ENCODE results near the gene EMILIN3. TPM values are rescaled to one million over a fixed set of nuclear protein-coding genes. Genes with fewer than 3 reads are reported as not detected.

Gene EMILIN3
- not detected for total RNA-seq

GRCh38 chr20:41366546-41367392, at the start of gene EMILIN3:
EMILIN3 (minus strand) TSS chr20:41366818; CDS start chr20:41366634, 184 bp downstream.
- peaks cover 29 to 46% of the 10 kb centered on the region in 2 donors for H3K27me3 Mint-ChIP-seq
- no peak within 1 kb of the TSS for H3K27ac Mint-ChIP-seq
- H3K9me3 Mint-ChIP-seq, result no peaks in the 10 kb centered on the region
- H3K36me3 Mint-ChIP-seq, result no peaks in the 10 kb centered on the region
- H3K4me1 Mint-ChIP-seq (ENCODE audit: low read depth in 2 of 2), result peaks cover 0 to 5% of the 10 kb centered on the region in 2 donors
- DNase-seq (ENCODE audit: low spot score), result no peak
- no peak within 1 kb of the TSS for H3K4me3 Mint-ChIP-seq
- no peak for ATAC-seq

- no peak for ATAC-seq
- H3K4me3 Mint-ChIP-seq, result no peak overlapping the region
- DNase-seq (ENCODE audit: low spot score), result no peak
- no peaks in the 10 kb centered on the region for H3K4me1 Mint-ChIP-seq (ENCODE audit: low read depth in 2 of 2)
- no peaks in the 10 kb centered on the region for H3K9me3 Mint-ChIP-seq
- peaks cover 35% of the 10 kb centered on the region for H3K36me3 Mint-ChIP-seq
- H3K27me3 Mint-ChIP-seq, result no peaks in the 10 kb centered on the region
- no peak overlapping the region for H3K27ac Mint-ChIP-seq
Measured at GRCh38 chr20:41415191-41415590, 48.6 kb upstream of the EMILIN3 start.

GRCh38 chr20:41413169-41413568, 46.6 kb upstream of the EMILIN3 start:
- peaks cover 31% of the 10 kb centered on the region for H3K36me3 Mint-ChIP-seq
- H3K4me1 Mint-ChIP-seq (ENCODE audit: low read depth in 2 of 2), result peaks cover 8 to 14% of the 10 kb centered on the region in 2 donors
- ATAC-seq, result no peak
- H3K27ac Mint-ChIP-seq, result no peak overlapping the region
- no peaks in the 10 kb centered on the region for H3K9me3 Mint-ChIP-seq
- H3K27me3 Mint-ChIP-seq, result no peaks in the 10 kb centered on the region
- no peak for DNase-seq (ENCODE audit: low spot score)
- no peak overlapping the region for H3K4me3 Mint-ChIP-seq

GRCh38 chr20:41412324-41413120, 45.9 kb upstream of the EMILIN3 start:
- ATAC-seq, result no peak
- Mint-ChIP-seq H3K4me1 (ENCODE audit: low read depth in 2 of 2) (peaks cover 11 to 17% of the 10 kb centered on the region in 2 donors), H3K27ac (no peak overlapping the region), H3K27me3 (no peaks in the 10 kb centered on the region), H3K36me3 (peaks cover 26% of the 10 kb centered on the region), H3K4me3 (no peak overlapping the region), H3K9me3 (no peaks in the 10 kb centered on the region)
- no peak for DNase-seq (ENCODE audit: low spot score)

GRCh38 chr20:41411391-41411847, 44.8 kb upstream of the EMILIN3 start:
- Mint-ChIP-seq H3K4me3 (no peak overlapping the region), H3K27ac (no peak overlapping the region), H3K4me1 (ENCODE audit: low read depth in 2 of 2) (peaks cover 21 to 27% of the 10 kb centered on the region in 2 donors), H3K9me3 (no peaks in the 10 kb centered on the region), H3K27me3 (no peaks in the 10 kb centered on the region), H3K36me3 (peaks cover 25% of the 10 kb centered on the region)
- ATAC-seq, result no peak
- no peak for DNase-seq (ENCODE audit: low spot score)

- Mint-ChIP-seq H3K4me1 (ENCODE audit: low read depth in 2 of 2) (peaks cover 21 to 30% of the 10 kb centered on the region in 2 donors), H3K9me3 (no peaks in the 10 kb centered on the region), H3K27ac (no peak overlapping the region), H3K36me3 (peaks cover 15% of the 10 kb centered on the region), H3K4me3 (peak overlapping the region; percentile 63), H3K27me3 (no peaks in the 10 kb centered on the region)
- DNase-seq (ENCODE audit: low spot score) (no peak), ATAC-seq (no peak)
Measured at GRCh38 chr20:41408986-41409385, 42.4 kb upstream of the EMILIN3 start.

GRCh38 chr20:41408156-41408794, 41.7 kb upstream of the EMILIN3 start:
- Mint-ChIP-seq H3K9me3 (no peaks in the 10 kb centered on the region), H3K36me3 (peaks cover 10% of the 10 kb centered on the region), H3K27ac (no peak overlapping the region), H3K4me1 (ENCODE audit: low read depth in 2 of 2) (peaks cover 21 to 30% of the 10 kb centered on the region in 2 donors), H3K4me3 (peak overlapping the region; percentile 63), H3K27me3 (no peaks in the 10 kb centered on the region)
- DNase-seq (ENCODE audit: low spot score) (no peak), ATAC-seq (peak; percentile 86 to 88)

- H3K4me1 Mint-ChIP-seq (ENCODE audit: low read depth in 2 of 2), result peaks cover 21 to 30% of the 10 kb centered on the region in 2 donors
- peak overlapping the region; percentile 39 for H3K4me3 Mint-ChIP-seq
- H3K9me3 Mint-ChIP-seq, result no peaks in the 10 kb centered on the region
- peaks cover 9% of the 10 kb centered on the region for H3K36me3 Mint-ChIP-seq
- DNase-seq (ENCODE audit: low spot score) (no peak), ATAC-seq (peak; percentile 74 to 79)
- H3K27ac Mint-ChIP-seq, result no peak overlapping the region
- no peaks in the 10 kb centered on the region for H3K27me3 Mint-ChIP-seq
Measured at GRCh38 chr20:41407607-41408006, 41.0 kb upstream of the EMILIN3 start.

GRCh38 chr20:41406896-41407444, 40.4 kb upstream of the EMILIN3 start:
- no peak overlapping the region for H3K4me3 Mint-ChIP-seq
- DNase-seq (ENCODE audit: low spot score) (no peak), ATAC-seq (no peak)
- H3K36me3 Mint-ChIP-seq, result peaks cover 4% of the 10 kb centered on the region
- H3K4me1 Mint-ChIP-seq (ENCODE audit: low read depth in 2 of 2), result peaks cover 21 to 30% of the 10 kb centered on the region in 2 donors
- no peaks in the 10 kb centered on the region for H3K9me3 Mint-ChIP-seq
- no peaks in the 10 kb centered on the region for H3K27me3 Mint-ChIP-seq
- no peak overlapping the region for H3K27ac Mint-ChIP-seq

- ATAC-seq, result no peak
- Mint-ChIP-seq H3K36me3 (peaks cover 4% of the 10 kb centered on the region), H3K9me3 (no peaks in the 10 kb centered on the region), H3K27me3 (no peaks in the 10 kb centered on the region), H3K4me3 (no peak overlapping the region), H3K4me1 (ENCODE audit: low read depth in 2 of 2) (peaks cover 21 to 30% of the 10 kb centered on the region in 2 donors), H3K27ac (no peak overlapping the region)
- no peak for DNase-seq (ENCODE audit: low spot score)
Measured at GRCh38 chr20:41406353-41406752, 39.7 kb upstream of the EMILIN3 start.

- H3K9me3 Mint-ChIP-seq, result no peaks in the 10 kb centered on the region
- peaks cover 21 to 30% of the 10 kb centered on the region in 2 donors for H3K4me1 Mint-ChIP-seq (ENCODE audit: low read depth in 2 of 2)
- H3K27ac Mint-ChIP-seq, result no peak overlapping the region
- H3K36me3 Mint-ChIP-seq, result peaks cover 4% of the 10 kb centered on the region
- ATAC-seq, result no peak
- DNase-seq (ENCODE audit: low spot score), result no peak
- H3K27me3 Mint-ChIP-seq, result no peaks in the 10 kb centered on the region
- no peak overlapping the region for H3K4me3 Mint-ChIP-seq
Measured at GRCh38 chr20:41405436-41405835, 38.8 kb upstream of the EMILIN3 start.

GRCh38 chr20:41403604-41404003, 37.0 kb upstream of the EMILIN3 start:
- Mint-ChIP-seq H3K4me3 (no peak overlapping the region), H3K27ac (no peak overlapping the region), H3K36me3 (peaks cover 4% of the 10 kb centered on the region), H3K9me3 (no peaks in the 10 kb centered on the region), H3K27me3 (no peaks in the 10 kb centered on the region), H3K4me1 (ENCODE audit: low read depth in 2 of 2) (peaks cover 17 to 21% of the 10 kb centered on the region in 2 donors)
- DNase-seq (ENCODE audit: low spot score) (no peak), ATAC-seq (no peak)

GRCh38 chr20:41398408-41398807, 31.8 kb upstream of the EMILIN3 start:
- ATAC-seq, result no peak
- Mint-ChIP-seq H3K36me3 (no peaks in the 10 kb centered on the region), H3K9me3 (no peaks in the 10 kb centered on the region), H3K27ac (no peak overlapping the region), H3K4me3 (no peak overlapping the region), H3K4me1 (ENCODE audit: low read depth in 2 of 2) (no peaks in the 10 kb centered on the region), H3K27me3 (no peaks in the 10 kb centered on the region)
- DNase-seq (ENCODE audit: low spot score), result no peak

Data from natural killer cell treated with Interleukin-12 subunit alpha and Interleukin-12 subunit beta and Interleukin-15 and Interleukin-18, amount 100 ng/mL, for 72 hours (primary cell).